Lower leg skin (tissue), 3 donors: ENCODE data around the gene DND1.

Experiments used
- CTCF ChIP-seq, 3 donors: fragments of 450-650 bp; IDR thresholded peaks; one replicate each; pipeline ENCODE4 v1.5.1; 2016; ENCODE audit warnings: antibody characterized with exemption in 3 of 3, mild to moderate bottlenecking in 3 of 3, moderate library complexity in 2 of 3
- POLR2A ChIP-seq, 2 donors: fragments of 450-650 bp; IDR thresholded peaks; one replicate each; pipeline ENCODE4 v1.6.1; 2016 to 2017; ENCODE audit warnings: antibody characterized with exemption in 2 of 2, mild to moderate bottlenecking in 1 of 2, moderate library complexity in 1 of 2

DNA sequence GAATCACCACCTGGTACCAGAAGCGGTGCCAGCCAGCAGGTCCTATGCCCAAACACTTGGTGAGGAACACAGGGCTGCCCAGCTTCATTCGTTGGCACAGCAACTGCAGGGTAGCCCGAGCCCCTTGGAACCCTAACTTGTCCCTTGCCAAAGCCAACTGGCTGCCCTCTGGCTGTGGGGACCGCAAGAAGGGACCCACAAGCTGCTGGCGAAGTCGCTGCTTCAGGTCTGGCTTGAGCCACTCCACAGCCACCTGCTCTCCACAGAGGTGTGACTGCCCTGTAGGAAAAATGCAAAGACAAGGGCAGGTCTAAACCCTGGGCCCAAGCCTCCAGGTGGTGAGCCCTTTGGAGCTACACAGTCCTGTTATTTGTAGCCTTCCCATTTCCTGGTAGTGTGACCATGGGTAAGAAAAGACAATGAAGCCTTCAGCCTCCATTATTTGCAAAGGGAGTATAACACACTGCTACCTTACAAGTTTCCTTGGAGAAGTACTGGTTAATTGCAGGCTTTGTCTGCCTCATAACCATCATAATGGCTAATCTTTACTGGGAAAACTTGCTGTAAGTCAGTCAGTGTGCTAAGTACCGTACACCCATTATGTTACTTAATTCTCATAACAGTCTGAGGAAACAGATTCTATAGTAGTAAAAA, 1.8 kb downstream of the DND1 start:
- TF ChIP-seq CTCF (IDR thresholded peaks at IDR 0.05) (no peak), POLR2A (IDR thresholded peaks at IDR 0.05) (no peak)
